ENCODE measurements around the gene SWAP70.

Gene SWAP70

DNA sequence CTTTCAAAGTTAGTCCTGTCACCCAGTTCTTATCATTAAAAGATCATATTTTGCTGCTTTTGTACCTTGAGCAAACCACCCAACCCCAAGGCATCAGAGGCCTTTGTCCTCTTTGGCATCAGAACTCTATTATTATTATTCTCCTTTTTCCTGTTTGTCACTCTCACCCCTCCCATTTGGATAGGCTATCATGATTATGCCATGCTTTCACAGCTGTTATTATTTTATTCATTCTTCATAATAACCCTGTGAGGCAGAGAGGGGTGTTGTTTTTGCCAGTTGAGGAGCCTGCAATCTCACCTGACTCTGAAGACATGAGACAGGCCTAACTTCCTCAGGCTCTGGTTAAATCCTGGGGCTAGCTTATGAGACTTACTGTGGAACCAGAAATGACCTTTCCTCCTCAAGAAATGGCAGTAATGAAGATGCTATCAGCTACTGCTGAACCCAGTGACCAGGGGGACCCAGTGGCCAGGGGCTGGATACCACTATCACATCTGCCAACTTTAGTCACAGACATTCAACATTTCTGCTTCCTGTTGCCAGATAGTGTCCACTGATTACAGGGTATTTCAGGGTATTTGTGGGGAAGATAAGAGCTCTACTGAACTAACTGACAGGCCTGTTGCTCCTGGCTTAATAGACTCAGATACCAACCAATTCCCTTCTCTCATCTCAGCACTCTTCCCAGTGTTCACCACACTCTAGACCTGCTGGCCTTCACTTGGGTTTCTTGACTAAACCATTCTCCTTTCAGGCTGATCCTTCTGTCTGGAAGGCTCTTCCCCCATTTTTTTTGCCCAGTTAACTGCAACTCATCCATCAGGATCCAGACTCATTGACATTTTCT lies 11.8 kb upstream of the SWAP70 start:
- no peak for DNase-seq

DNA sequence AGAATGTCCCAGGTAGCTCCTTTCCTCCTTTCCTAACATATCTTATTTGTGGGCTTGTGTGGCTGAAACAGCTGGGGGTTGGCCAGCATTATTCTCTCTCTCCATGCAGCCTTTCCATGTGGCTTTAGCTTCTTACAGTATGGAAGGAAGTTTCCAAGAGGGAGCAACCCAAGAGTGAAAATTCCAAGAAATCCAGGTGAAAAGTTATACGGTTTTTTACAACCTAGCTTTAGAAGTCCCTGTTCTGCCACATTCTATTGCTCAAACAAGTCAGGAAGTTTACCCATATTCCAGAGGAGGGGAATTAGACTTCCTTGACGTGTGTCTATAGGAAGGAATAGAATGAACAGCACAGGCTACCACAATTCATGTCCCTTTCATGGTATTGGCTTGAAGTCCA lies 10.0 kb upstream of the SWAP70 start:
- no peak for DNase-seq

GRCh38 chr11:9656864-9657263 lies 7.0 kb upstream of the SWAP70 start:
- no peak for DNase-seq

DNA sequence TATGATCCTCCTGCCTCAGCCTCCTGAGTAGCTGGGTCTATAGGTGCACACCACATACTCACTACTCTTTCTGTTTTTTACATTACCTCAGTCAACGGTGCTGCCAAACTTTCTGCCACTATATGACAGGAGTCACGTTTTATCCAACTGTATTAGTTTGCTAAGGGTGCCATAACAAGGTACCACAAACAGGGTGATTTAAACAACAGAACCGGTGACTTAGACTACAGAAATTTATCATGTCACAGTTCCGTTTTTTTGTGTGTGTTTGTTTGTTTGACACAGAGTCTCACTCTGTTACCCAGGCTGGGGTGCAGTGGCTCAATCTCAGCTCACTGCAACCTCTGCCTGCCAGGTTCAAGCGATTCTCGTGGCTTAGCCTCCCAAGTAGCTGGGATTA lies 6.3 kb upstream of the SWAP70 start:
- no peak for DNase-seq

DNA sequence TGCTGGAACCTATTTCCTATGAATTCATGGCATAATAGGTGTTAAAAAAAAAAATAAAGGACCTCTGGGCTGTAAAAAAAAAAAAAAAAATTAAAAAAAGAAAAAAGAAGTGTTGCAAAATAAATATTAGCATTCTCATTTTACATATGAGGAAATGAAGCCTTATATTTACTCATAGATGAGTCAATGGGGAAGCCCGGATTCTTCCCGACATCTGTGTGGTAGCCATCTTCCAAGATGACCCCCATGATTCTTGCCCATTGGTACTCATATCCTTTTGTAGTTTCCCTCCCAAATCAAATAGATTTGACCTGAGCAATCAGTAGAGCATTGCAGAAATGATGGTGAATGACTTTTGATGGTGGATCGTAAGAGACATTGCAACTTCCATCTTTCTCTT lies 3.0 kb upstream of the SWAP70 start:
- no peak for DNase-seq

DNA sequence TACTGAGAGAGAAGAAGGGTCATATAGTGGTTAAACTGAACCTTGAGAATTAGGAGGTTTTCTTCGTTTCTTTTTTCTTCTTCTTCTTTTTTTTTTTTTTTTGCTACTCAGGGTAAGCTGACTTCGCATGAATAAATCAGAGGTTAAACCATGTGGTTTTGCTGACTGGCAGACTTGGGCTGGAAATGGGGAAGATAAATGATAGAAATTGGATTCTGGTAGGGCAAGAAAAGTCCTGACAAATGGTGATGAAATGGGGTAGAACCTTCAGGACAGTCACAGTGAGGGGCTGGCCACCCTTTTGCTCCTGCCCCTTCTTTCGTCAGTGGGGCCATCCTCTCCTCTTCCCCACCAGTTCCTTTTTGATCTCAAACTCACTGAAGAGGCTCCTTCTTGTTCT lies 1.6 kb upstream of the SWAP70 start:
- no peak for DNase-seq

GRCh38 chr11:9664276-9665171 lies 647 bp downstream of the SWAP70 start:
- DNase-seq: no peak

DNA sequence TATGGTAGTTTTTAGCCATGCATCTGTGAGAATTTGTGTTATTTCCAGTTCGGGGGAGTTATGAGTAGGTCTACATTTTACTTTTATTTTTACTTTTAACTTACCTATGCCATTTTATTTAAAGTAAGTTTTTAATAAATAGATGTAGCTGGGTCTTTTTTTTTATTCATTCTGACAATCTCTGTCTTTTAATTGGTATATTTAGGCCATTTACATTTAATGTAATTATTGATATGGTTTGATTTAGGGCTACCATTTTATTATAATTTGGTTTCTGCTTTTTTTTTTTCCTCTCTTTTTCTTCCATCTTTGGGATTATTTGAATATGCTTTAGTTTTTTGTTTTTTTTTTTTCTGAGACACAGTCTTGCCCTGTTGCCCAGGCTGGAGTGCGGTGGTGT lies 1.9 kb downstream of the SWAP70 start:
- no peak for DNase-seq

DNA sequence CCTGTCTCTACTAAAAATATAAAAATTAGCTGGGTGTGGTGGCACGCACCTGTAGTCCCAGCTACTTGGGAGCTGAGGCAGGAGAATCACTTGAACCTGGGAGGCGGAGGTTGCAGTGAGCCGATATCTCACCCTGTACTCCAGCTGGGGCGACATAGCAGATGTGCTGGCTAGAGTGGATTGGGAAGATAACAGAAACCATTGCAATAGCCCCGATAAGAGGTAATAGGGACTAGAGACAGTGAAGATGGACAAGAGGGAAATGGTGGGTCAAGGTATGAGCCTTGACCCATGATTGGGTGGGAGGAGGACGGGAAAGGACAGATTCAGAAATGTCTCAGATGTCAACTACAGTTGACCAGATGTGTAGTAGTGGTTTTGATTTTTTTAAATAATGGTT lies 6.1 kb downstream of the SWAP70 start:
- DNase-seq: no peak

DNA sequence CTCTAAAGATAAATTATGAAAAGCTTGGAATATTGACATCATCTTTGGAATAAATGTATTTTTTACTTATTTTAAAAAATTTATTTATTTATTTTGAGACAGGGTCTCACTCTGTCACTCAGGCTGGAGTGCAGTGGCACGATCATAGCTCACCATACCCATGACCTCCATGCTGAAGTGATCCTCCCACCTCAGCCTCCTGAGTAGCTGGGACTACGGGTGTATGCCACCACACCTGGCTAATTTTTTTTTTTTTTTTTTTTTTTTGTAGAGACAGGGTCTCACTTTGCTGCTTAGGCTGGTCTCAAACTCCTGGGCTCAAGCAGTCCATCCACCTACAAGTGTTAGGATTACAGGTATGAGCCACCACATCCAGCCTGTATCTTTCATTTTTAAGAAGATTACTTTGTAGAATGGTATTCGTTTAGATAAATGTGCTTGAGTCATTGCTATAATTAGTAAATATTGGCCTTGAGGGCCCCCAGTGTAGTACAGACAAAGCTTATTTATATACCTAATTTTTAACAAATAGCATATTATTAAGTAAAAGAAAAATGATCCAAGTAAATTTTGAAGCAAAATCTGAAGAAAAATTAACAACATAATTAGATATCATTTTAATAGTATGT lies 8.5 kb downstream of the SWAP70 start:
- DNase-seq: no peak

DNA sequence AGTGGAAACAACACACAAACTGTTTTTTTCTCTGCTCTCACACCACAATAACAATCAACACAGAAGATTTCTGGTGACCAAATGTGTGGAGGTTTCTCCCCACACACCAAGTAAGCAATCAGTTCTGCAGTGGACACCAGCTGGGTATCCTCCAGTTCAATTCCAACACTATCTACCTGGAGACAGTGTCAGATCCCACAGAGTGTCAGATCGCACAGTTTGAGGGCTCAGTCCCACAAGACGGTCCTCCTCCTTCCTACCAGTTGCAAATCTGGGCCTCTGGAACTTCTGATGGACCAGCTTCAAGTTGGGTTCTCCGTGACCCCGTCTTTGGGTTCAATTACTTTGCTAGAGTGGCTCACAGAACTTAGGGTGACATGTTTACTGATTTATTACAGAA lies 9.0 kb downstream of the SWAP70 start:
- no peak for DNase-seq

GRCh38 chr11:9675691-9676090 lies 11.8 kb downstream of the SWAP70 start:
- DNase-seq: no peak

DNA sequence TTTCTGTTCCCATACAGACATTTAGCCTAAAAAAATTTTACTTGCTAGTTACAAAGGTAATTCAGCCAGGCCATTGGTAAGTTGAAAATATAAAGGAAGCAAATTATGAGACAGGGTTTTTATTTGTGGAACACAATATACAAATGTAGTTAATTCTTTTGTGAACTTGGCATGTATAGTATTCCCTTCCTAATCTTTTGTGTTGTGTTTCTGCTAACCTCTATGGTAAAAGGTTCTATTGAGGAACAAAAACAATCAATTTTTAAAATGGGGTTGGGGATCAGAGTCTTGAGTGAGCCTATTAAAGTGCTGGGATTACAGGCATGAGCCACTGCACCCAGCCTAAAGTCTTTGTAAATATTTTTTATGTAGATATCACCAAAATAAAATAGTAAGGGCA lies 14.1 kb downstream of the SWAP70 start:
- DNase-seq: no peak

DNA sequence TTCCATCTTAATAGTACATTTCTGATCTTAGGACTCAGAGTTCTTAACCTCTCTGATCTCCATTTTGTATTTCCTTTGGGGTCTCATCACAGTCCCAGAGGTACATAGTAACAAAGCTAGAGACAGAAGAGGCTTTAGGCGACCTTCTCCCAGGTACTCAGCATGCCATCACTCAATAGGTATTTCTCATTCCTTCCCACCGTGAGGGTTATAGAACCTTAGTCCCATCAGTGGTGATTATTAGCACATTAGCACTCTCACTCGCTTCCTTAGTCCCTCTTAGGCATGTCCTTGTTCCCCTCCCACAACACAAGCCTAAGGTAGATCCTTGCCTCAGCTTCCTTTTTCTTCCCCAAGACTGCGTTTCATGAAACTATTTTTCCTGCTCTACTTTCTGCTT lies 14.7 kb downstream of the SWAP70 start:
- DNase-seq: no peak

- no peak for DNase-seq
Observed at GRCh38 chr11:9680028-9680427, 16.2 kb downstream of the SWAP70 start.

GRCh38 chr11:9681583-9682372 lies 17.9 kb downstream of the SWAP70 start:
- no peak for DNase-seq

GRCh38 chr11:9687711-9688477 lies 24.0 kb downstream of the SWAP70 start:
- DNase-seq: no peak

DNA sequence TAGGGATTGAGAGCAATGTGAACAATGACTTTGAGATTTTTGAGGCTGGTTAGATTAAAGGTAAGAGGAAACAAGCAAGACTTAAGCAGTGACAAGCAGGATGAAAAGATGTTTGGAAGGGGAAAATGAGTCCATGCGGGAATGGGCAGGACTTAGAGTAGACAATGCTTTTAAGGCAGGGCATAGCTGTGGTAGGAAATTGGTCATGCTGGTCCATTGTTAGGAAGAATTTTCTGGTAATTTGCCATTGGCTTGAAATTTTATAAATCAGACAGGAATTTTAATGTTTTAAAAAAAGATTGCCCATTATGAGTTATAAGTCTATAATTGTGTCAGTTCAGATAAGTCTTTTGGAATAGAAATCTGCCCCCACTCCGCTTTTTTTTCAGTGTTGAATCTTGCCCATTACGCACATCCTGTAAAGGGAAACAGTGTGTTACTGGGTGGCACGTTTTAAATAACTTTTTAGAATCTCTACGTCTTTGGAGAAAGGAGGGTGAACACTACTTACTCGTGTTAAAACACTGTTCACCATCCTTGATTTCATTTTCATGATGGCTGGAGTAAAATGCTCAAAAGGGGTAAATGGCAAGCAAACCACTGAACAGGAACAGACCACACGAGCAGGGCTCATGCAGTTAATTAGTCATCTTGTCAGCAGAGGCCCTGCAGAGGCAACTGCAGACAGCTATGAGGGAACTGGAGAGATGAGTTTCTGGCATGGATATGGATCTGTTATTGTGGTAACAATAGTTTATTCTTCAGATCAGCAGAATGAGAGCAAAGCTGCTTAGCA lies 25.0 kb downstream of the SWAP70 start:
- no peak for DNase-seq

DNA sequence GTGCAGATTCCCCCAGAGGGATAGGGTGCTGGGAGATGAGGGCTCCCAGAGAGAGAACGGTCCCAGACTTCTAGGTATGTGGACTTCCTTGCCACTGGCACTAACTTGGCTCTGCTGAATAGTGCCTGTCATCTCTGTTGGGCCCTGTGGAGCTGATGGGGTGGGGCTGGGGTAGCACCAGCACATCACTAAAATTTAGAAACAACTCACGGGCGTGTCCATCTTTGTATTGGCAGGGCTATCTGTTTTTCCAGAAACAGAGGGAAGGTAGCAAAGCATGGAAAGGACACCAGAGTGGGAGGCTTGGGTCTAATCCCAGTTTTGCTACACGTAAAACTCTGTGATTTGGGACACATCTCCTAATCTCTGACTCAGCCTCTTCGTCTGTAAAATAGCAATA lies 25.8 kb downstream of the SWAP70 start:
- no peak for DNase-seq

GRCh38 chr11:9691865-9692264 lies 28.0 kb downstream of the SWAP70 start:
- DNase-seq: no peak

DNA sequence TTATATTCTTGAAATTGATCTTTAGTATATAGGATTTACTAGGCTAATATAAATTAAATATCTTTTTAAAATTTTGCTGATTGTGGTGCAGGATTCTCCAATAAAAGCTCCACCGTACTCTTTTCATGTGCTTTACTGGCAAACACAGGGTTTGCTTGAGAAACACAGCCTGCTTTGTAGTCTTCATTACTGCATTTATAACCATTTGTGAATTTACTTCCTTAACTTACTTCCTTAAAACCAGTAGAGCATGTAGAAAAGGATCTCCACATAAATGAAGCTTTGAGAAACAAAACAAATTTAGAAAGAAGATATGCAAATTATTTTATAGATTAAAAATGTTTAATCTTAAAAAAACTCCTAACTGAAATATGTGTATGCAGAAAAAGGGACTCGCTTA lies 28.8 kb downstream of the SWAP70 start:
- DNase-seq: no peak
